ENCODE results near the gene GPR150. TPM values are rescaled to one million over a fixed set of nuclear protein-coding genes. Genes with fewer than 3 reads are reported as not detected.
A peak's percentile ranks its signal among the peaks of the same experiment; 100 is the strongest.
"Not testable (repeated sequence)": the region's sequence is repeated elsewhere in the genome, so short reads cannot be mapped to it uniquely, and the experiment has no call there.

The GPR150 gene
- total RNA-seq, 1 experiment from 2014 or later, result 0.54 TPM

DNA sequence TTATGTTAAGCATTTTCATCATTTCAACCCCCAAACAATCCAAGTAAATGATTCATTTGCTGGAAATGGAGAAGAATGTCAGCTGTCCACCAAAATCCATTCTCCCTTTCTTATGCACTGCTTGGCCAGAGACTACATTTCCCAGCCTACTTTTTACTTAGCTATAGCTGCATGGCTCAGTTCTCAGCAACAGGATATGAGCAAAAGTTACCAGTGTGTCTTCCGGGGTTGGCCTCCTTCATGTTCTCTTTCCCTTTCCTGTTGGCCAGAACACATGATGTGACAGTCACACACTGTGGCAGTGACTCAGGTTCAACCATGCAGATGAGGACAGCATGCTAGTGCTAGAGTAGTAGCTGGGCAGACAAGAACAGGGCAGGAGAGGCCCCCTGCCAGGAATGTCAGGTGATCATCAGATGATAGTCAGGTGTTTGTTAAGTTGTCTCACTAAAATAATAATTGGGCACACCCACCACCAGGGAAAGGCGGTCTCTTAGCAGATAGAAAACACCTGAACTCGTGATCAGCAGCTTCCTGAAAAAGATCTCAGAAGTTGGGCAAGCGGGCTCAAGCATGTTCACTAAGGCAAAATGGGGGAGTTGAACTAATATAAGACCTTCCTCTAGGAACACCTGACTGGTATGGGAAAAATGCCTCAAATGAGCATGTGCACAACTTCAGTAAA is 12.2 kb downstream of the GPR150 start:
- Histone ChIP-seq H3K9me3 (ENCODE audit: control insufficient read depth, insufficient read depth, low read depth, low read length) (no peaks in the 10 kb centered on the region), H3K36me3 (ENCODE audit: control insufficient read depth, insufficient read depth, low read length) (no peaks in the 10 kb centered on the region), H3K27ac (ENCODE audit: low read length) (no peak overlapping the region), H3K4me1 (ENCODE audit: control insufficient read depth, insufficient read depth, low read length) (0 out of 2 replicates have a peak, but pooled peaks cover 4% of the 10 kb centered on the region), H3K27me3 (ENCODE audit: control insufficient read depth, insufficient read depth, low read length) (no peaks in the 10 kb centered on the region), H3K4me3 (ENCODE audit: low read depth in 2 of 2, low read length in 2 of 2) (no peak overlapping the region)
- no peak for DNase-seq (ENCODE audit: low read depth, low spot score)
- peak; percentile 49; the same call in 1 of the 2 replicates for ATAC-seq
- no TSS peak for BruUV-seq (replicated peaks)
- intact Hi-C loops (cut with micrococcal nuclease; ENCODE audit: unreplicated experiment), result no loop called here
- in situ Hi-C loops (cut with HindIII; ENCODE audit: low pct_unique_long_range_greater_than_20kb, low sequenced_read_pairs), result no loop called here
- CTCF ChIA-PET, result no interaction called here
- POLR2A ChIA-PET, result no interaction called here
- TF ChIP-seq POLR2AphosphoS5 (IDR thresholded peaks at IDR 0.05; ENCODE audit: low read depth, low read length) (no peak), SIN3A (IDR thresholded peaks at IDR 0.05; ENCODE audit: borderline replicate concordance, insufficient read depth, low read depth, low read length) (no peak), TCF7L2 (IDR thresholded peaks at IDR 0.05; ENCODE audit: low read depth, low read length) (no peak)
- TF ChIP-seq, protein P1, sequence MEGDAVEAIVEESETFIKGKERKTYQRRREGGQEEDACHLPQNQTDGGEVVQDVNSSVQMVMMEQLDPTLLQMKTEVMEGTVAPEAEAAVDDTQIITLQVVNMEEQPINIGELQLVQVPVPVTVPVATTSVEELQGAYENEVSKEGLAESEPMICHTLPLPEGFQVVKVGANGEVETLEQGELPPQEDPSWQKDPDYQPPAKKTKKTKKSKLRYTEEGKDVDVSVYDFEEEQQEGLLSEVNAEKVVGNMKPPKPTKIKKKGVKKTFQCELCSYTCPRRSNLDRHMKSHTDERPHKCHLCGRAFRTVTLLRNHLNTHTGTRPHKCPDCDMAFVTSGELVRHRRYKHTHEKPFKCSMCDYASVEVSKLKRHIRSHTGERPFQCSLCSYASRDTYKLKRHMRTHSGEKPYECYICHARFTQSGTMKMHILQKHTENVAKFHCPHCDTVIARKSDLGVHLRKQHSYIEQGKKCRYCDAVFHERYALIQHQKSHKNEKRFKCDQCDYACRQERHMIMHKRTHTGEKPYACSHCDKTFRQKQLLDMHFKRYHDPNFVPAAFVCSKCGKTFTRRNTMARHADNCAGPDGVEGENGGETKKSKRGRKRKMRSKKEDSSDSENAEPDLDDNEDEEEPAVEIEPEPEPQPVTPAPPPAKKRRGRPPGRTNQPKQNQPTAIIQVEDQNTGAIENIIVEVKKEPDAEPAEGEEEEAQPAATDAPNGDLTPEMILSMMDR (IDR thresholded peaks at IDR 0.05), result no peak
- TF ChIP-seq, protein P2, sequence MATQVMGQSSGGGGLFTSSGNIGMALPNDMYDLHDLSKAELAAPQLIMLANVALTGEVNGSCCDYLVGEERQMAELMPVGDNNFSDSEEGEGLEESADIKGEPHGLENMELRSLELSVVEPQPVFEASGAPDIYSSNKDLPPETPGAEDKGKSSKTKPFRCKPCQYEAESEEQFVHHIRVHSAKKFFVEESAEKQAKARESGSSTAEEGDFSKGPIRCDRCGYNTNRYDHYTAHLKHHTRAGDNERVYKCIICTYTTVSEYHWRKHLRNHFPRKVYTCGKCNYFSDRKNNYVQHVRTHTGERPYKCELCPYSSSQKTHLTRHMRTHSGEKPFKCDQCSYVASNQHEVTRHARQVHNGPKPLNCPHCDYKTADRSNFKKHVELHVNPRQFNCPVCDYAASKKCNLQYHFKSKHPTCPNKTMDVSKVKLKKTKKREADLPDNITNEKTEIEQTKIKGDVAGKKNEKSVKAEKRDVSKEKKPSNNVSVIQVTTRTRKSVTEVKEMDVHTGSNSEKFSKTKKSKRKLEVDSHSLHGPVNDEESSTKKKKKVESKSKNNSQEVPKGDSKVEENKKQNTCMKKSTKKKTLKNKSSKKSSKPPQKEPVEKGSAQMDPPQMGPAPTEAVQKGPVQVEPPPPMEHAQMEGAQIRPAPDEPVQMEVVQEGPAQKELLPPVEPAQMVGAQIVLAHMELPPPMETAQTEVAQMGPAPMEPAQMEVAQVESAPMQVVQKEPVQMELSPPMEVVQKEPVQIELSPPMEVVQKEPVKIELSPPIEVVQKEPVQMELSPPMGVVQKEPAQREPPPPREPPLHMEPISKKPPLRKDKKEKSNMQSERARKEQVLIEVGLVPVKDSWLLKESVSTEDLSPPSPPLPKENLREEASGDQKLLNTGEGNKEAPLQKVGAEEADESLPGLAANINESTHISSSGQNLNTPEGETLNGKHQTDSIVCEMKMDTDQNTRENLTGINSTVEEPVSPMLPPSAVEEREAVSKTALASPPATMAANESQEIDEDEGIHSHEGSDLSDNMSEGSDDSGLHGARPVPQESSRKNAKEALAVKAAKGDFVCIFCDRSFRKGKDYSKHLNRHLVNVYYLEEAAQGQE (IDR thresholded peaks at IDR 0.05; ENCODE audit: insufficient read depth in 1 of 2, low read depth in 2 of 2, low read length in 1 of 2), result no peak

GRCh38 chr5:95632942-95633341 is 13.1 kb downstream of the GPR150 start:
- H3K27me3 ChIP-seq (ENCODE audit: control insufficient read depth, insufficient read depth, low read length); intact Hi-C loops (cut with micrococcal nuclease; ENCODE audit: unreplicated experiment); BruUV-seq (replicated peaks); H3K9me3 ChIP-seq (ENCODE audit: control insufficient read depth, insufficient read depth, low read depth, low read length); ATAC-seq; H3K36me3 ChIP-seq (ENCODE audit: control insufficient read depth, insufficient read depth, low read length); DNase-seq (ENCODE audit: low read depth, low spot score); CTCF ChIA-PET; POLR2A ChIA-PET; H3K4me1 ChIP-seq (ENCODE audit: control insufficient read depth, insufficient read depth, low read length); H3K27ac ChIP-seq (ENCODE audit: low read length); in situ Hi-C loops (cut with HindIII; ENCODE audit: low pct_unique_long_range_greater_than_20kb, low sequenced_read_pairs); H3K4me3 ChIP-seq (ENCODE audit: low read depth in 2 of 2, low read length in 2 of 2): not testable (repeated sequence)

DNA sequence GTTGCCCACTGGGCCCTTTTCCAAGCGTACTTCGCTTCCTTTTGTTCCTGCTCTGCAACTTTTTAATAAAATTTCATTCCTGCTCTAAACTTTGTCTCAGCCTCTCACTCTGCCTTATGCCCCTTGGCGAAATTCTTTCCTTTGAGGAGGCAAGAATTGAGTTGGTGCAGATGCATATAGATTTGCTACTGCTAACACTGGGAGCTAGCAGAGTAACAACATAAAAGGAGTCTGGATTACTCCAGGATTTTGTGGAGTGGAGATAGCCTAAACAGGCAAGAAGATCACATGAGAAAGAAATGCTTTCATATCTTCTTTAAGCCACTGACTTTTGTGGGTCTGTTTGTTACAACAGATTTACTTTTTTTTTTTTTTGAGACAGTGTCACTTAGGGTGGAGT is 13.8 kb downstream of the GPR150 start:
- Histone ChIP-seq H3K27me3 (ENCODE audit: control insufficient read depth, insufficient read depth, low read length) (no peaks in the 10 kb centered on the region), H3K27ac (ENCODE audit: low read length) (no peak overlapping the region), H3K9me3 (ENCODE audit: control insufficient read depth, insufficient read depth, low read depth, low read length) (no peaks in the 10 kb centered on the region), H3K4me3 (ENCODE audit: low read depth in 2 of 2, low read length in 2 of 2) (no peak overlapping the region), H3K36me3 (ENCODE audit: control insufficient read depth, insufficient read depth, low read length) (no peaks in the 10 kb centered on the region), H3K4me1 (ENCODE audit: control insufficient read depth, insufficient read depth, low read length) (0 out of 2 replicates have a peak, but pooled peaks cover 4% of the 10 kb centered on the region)
- DNase-seq (ENCODE audit: low read depth, low spot score) (no peak), ATAC-seq (no peak)
- intact Hi-C loops (cut with micrococcal nuclease; ENCODE audit: unreplicated experiment), result no loop called here
- in situ Hi-C loops (cut with HindIII; ENCODE audit: low pct_unique_long_range_greater_than_20kb, low sequenced_read_pairs), result no loop called here
- ChIA-PET CTCF (no interaction called here), POLR2A (no interaction called here)
- TF ChIP-seq SIN3A (IDR thresholded peaks at IDR 0.05; ENCODE audit: borderline replicate concordance, insufficient read depth, low read depth, low read length), result no peak
- TF ChIP-seq TCF7L2 (IDR thresholded peaks at IDR 0.05; ENCODE audit: low read depth, low read length), result no peak
- TF ChIP-seq POLR2AphosphoS5 (IDR thresholded peaks at IDR 0.05; ENCODE audit: low read depth, low read length), result no peak
- TF ChIP-seq, protein P2 (IDR thresholded peaks at IDR 0.05; ENCODE audit: insufficient read depth in 1 of 2, low read depth in 2 of 2, low read length in 1 of 2), result no peak
- TF ChIP-seq, protein P1 (IDR thresholded peaks at IDR 0.05), result no peak
- BruUV-seq (replicated peaks), result no TSS peak
